HepG2 (cell line): ENCODE results near the gene QTRT2.

Experiments used
- CTCF ChIP-seq: sonication (generic); formaldehyde crosslinking; IDR thresholded peaks from 2 replicates; pipeline ENCODE4 v1.5.0; 2020; ENCODE audit warnings: mild to moderate bottlenecking, missing genetic modification reagents, moderate library complexity
- EZH2 ChIP-seq: conservative IDR thresholded peaks from 2 replicates; pipeline ENCODE4 v1.6.1; 2012; ENCODE audit warnings: mild to moderate bottlenecking, low read depth, low read length, moderate library complexity
- HMGXB4 ChIP-seq, 2 experiments: sonication (generic) in 1 of 2; formaldehyde crosslinking in 1 of 2; IDR thresholded peaks; 2 replicates each; pipeline versions ENCODE4 v1.4.0 to v1.6.1; 2018 to 2020; ENCODE audit warnings: missing genetic modification reagents in 2 of 2, borderline replicate concordance in 1 of 2, low read depth in 1 of 2, mild to moderate bottlenecking in 1 of 2, missing biosample characterization in 1 of 2
- HNRNPUL1 ChIP-seq: fragments of 200-400 bp; formaldehyde crosslinking; IDR thresholded peaks from 2 replicates; pipeline ENCODE4 v1.6.1; 2017; ENCODE audit warnings: low read depth, mild to moderate bottlenecking, low read length, moderate library complexity
- MXI1 ChIP-seq: IDR thresholded peaks from 3 replicates; pipeline ENCODE4 v1.6.1; 2012; ENCODE audit warnings: low read depth, low read length, inconsistent platforms, borderline replicate concordance
- ZNF235 ChIP-seq: sonication (generic); formaldehyde crosslinking; IDR thresholded peaks from 2 replicates; pipeline ENCODE4 v1.8.1; 2023; ENCODE audit warnings: mild to moderate bottlenecking, missing genetic modification reagents, borderline replicate concordance
- ZNF607 ChIP-seq: sonication (generic); formaldehyde crosslinking; IDR thresholded peaks from 2 replicates; pipeline ENCODE4 v1.5.1; 2020; ENCODE audit warnings: missing genetic modification reagents, mild to moderate bottlenecking, borderline replicate concordance

GRCh38 chr3:114052216-114052615 is 4.3 kb upstream of the QTRT2 start:
- TF ChIP-seq ZNF607 (CRISPR knock-in tag) (no peak), ZNF235 (no peak), HNRNPUL1 (no peak), HMGXB4 (CRISPR knock-in tag; IDR thresholded peaks at IDR 0.05; ENCODE audit: borderline replicate concordance in 1 of 2, low read depth in 1 of 2) (no peak), MXI1 (no peak), EZH2 (no peak), CTCF (CRISPR knock-in tag) (no peak)
